LoVo (cell line): ENCODE results near the gene LRRN4CL.
"Not testable (repeated sequence)": the region's sequence is repeated elsewhere in the genome, so short reads cannot be mapped to it uniquely, and the experiment has no call there.

Source experiments
- DNase-seq: peaks from one replicate; pipeline ENCODE4 v3.0.0-alpha.2; 2016; ENCODE audit warnings: low spot score

LRRN4CL gene

DNA sequence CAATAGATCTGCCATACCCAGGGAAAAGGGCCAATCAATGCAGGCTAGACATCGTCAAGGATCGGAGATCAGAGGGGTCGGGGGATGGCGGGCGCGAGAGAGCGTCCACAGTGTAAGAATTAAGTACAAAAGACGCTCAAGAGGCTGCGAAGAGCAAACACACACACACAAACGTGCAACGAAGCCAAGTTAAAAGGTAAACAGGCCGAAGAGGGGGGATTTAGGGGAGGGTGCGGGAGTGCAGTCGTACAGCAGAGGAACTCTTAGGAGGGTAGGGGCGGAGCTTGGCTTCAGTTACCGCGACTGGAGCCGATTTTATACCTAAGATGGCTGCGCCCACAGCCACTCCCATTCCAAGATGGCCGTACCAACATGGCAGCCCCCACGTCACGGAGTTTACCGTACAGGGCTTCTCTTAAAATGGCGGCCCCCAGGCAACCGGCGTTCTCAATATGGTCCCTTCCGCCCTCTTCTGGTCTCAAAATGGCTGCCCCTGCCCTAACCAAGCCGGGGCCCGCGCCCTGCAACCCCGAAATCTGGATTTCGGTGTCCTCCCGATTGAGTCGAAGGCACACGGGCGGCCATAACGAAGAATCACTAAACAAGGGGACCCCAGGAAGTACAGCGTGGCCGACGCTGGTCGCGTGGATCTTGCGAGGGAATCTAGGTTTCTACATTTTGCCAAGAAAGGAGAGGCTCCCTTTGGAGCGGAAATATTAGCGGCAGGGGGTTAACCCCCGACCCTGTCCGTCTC, 20.1 kb upstream of the LRRN4CL start:
- DNase-seq = peak; percentile 96

DNA sequence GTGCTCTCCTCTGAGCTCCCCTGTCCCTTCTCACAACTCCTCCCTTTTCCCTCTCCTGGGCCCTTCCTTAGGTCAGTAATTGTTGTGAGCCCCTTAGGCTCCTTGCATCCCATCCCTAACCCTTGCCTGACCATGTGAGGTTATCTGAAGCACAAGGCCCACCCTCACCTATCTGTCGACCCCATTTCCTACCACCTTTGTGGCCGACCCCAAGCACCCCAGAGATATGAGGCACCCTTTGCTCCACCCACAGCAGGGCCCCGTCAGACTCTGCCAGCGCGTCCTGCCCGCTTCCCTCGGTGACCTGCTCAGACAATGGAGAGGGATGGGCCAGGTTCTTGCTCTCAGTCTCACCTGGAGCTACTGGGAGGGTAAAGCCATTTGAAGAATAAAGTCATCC, 19.5 kb upstream of the LRRN4CL start:
- DNase-seq = peak; percentile 13

DNA sequence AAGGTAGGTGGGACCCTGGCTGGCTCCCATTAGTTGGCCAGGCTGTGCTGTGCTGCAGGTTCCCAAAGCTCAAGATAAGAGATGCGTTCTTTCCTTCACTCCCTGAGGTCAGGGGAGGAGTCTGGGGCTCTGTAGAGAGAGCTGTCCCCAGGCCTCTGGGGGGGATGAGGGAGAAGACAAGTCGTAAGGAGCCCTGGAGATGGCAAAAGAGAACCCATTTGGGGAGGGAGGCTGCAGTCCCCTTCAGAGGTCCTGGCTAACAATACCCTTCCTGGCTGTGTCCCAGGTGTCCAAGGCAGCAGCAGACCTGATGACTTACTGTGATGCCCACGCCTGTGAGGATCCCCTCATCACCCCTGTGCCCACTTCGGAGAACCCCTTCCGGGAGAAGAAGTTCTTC, 19.1 kb upstream of the LRRN4CL start:
- DNase-seq = no peak

DNA sequence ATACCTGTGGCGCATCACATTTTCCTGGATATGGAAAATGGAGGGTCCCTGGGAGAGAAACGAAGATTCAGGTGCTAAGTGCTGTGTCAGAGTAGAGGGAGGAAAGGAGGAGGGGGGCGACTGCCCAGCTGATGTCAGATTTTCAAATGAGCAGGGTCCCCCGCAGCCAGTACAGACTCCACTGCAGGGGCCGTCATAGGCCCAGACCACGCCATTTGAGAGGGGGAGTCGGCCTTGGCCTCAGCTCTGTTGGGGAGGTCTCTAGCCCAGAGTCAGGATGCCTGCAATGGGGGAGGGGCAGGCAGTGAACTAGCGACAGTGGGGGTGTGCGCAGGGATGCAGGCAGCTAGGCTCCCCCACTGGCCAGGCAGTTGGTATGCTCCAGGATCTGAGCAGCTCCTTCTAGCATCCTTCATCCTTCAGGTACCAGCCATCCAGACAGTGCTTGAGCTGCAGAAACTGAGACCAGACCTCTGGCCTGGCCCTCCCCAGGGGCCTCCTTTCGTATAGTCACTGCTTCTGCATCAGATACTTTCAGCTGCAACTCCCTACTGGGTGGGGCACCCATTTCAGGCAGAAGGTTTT, 18.0 kb upstream of the LRRN4CL start, which contains the start of the genes BSCL2 and GNG3:
BSCL2 (minus strand) TSS at position 148 of the 585 bp plus-strand sequence. CDS start 229 bp downstream, outside the sequence.
GNG3 (plus strand) TSS at position 400 of the 585 bp plus-strand sequence. CDS start 620 bp downstream, outside the sequence.
- DNase-seq = no peak

DNA sequence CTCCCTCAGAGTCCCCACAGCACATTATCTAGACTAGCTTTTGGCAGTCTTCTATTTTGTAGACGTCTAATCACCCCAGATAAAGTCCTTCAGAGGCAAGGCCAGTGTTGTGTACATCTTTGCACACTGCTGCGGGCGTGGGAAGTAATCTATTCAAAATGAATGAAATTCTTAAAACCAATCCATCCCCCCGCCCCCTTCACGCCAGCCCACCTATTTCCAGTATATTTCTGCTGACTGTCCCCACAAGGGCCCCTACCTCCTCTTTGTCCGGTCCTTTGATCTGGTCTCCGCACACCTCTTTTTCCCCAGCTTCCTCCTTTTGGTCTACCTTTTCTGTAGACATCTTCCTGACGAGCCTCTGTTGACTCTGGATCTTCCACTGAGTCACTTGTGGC, 17.5 kb upstream of the LRRN4CL start:
- DNase-seq = no peak

DNA sequence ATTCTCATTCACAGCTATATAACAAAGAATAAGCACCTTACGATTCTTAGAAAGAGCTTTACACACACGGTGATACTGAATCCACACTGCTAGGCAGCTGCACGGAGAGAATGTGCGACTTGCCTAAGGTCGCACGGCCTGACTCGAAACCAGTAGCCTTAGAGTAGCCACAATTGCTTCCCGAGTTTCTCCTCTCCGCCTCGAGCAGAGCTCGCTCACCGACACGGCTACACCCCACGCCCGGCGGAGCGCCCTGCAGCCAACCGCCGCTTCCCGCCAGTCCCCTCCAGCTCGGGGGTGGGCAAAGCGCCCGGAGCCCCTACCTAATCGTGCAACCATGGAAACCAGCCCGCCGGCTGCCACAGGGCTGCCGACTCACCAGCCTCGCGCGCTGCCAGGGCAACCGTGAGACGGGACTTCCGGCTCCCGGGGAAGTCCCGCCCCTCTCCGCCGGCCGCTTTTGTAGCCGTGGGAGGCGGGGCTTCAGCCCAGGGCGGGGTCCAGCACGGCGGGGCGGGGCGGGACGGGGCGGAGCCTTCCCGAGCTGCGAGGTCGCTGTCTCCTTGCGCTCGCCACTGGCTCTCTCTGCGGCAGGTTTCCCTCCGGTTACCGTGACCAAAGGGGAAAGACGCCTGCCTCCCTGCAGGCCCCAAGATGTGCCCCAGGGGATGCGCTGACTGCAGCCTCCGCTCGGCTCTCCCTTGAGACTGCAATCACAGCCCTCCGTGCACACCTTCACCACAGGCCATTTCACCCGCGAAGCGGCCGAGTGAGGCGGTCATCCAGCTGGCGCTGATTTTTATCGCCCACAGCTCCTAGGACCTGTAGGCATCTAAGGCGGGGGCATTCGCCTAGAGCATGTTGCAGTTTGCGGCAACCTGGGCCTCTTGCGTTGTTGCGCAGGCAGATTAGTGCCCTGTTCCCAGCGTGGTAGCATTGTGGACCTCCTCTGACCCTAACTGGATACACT, 16.8 kb upstream of the LRRN4CL start:
- peak; percentile 94 for DNase-seq

DNA sequence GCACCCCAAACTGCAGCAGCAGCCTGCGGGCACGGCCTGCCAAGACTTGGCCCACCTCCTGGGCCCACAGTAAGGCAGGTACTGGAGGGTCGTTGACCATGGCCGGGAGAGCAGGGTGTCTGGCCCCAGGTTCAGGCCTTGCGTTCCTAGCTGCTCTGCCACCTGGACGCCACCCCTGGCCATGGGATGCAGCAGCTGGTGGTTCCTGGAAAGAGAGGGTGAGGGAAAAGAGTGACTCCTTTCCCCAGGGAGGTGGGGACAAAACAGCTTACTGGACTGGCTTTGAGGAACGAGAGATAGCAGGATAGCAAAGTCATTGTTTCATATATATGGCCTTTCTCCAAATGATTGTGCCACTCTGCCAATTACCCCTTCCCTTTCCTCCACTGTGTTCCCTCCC, 16.1 kb upstream of the LRRN4CL start:
- no peak for DNase-seq

DNA sequence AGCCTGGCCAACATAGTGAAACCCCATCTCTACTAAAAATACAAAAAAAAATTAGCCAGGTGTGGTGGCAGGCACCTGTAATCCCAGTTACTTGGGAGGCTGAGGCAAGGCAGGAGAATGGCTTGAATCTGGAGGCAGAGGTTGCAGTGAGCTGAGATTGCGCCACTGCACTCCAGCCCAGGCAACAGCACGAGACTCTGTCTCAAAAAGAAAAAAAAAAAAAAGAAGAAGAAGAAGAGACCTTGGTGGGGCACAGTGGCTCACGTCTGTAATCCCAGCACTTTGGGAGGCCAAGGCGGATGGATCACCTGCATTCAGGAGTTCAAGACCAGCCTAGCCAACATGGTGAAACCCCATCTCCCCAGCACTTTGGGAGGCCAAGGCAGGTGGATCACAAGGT, 14.6 kb upstream of the LRRN4CL start:
- DNase-seq = not testable (repeated sequence)

DNA sequence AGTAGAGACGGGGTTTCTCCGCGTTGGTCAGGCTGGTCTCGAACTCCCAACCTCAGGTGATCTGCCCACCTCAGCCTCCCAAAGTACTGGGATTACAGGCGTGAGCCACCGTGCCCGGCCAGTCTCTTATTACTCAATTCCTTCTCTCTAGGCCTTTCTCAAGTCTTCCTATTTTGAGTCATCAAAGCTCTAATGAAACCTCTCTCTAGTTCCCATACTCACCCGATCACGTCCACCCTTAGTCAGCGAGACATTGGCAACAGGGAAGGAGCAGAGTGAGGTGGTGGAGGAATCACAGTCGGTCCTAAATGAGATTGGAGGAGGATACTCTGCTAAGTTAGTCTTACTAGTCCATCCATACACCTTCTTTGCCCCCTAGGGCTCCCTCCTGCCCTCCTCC, 12.9 kb upstream of the LRRN4CL start:
- DNase-seq = no peak

DNA sequence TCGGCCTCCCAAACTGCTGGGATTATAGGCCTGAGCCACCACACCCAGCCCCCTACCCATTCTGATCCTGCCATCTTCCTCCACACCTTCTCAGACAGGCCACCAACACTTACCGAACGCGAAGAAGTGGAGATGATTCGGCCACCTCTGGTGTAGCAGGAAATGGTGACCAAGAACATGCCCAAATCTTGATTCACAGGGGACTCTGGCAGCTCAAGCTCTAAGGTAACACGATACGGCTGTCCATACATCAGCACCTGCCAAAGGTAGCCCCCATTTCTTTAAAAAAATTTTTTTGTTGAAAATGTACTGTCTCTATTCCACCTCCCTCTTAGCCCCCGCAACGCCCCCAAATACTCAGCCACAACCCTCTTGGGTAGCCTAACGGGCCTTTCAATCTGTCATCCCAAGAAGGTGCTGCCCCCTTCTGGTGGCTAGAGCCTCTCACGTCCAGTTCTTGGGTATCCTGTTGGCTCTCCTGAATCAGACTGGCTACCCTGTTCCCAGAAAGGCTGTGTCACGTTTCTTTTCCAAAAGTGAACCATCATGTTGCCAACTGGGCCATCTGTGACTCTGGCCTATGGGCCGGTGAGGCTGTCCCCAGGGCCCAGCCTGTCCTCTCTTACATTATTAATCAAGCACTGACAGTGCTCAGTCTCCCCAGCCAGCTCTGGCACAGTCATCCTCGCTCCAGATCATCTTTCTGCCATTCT, 5.3 kb upstream of the LRRN4CL start:
- peak; percentile 55 for DNase-seq

DNA sequence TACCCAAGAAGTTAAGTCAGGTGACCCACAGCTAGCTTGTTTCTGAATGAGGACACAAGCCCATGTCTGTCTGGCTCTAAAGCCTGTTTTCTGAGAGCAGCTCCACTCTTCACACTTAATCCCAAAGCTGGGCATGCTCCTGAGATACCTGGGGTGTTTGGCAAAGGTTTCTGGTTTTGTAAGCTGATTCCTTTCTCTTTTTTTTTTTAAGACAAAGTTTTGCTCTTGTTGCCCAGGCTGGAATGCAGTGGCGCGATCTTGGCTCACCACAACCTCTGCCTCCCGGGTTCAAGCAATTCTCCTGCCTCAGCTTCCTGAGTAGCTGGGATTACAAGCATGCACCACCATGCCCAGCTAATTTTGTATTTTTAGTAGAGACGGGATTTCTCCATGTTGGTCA, 4.3 kb upstream of the LRRN4CL start:
- not testable (repeated sequence) for DNase-seq

DNA sequence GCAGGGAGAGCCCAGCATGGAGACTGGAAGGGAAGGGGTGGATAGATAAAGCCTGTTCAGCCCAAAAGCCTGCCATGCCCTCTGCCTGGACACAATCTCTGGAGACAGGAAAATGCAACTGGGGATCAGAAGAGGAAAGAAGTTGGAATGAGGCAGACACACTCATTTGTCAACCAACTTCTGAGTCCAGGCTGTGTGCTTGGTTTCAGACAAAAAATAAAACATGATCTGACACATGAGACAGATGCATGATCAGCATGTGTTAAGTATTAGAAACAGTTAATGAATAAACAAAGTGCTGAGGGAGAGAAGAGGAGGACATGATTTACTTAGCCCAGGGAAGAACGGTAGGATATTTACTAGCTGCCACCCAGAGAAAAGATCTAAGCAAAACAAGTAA, 839 bp downstream of the LRRN4CL start:
- DNase-seq = no peak

DNA sequence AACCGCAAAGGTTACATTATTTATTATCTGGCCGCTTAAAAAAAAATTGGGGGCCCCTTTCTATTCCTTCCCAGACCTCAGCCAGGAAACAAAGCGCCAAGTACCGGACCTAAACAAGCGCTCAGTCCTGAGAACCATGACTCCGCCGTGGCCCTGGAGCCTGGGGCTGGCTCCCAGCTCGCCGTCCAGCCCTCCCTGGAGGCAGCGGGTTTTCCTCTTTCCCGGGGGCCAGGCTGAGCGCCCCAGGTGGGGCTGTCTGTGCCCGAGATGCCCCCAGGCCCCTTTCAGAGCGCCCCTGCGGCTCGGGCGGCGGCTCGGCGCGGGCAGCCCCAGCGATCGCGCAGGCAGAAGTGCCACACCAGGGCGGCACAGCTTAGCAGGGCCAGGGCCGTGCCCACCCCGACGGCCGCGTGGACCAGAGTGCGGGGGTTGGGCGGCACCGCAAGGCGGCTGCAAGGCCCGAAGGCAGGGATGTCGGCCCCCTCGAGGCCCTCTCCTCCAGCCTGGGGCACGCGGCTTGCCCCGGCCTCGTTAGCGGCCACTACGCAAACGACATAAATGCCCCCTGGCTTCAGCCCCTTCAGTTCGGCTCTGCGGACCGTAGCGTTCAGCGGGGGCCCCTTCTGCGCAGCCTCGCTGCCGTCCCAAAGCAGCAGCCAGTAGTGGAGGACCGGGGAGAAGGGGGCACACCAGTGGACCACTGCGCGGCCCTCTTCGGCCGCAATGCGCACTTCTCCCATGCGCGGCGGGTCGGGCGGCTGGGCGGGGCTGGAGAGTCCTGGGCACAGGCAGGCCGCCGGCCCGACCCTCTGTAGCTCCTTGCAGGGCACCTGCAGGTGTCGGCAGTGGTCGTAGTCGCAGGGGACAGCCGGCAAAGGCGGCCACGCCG, 1.6 kb downstream of the LRRN4CL start:
- no peak for DNase-seq

DNA sequence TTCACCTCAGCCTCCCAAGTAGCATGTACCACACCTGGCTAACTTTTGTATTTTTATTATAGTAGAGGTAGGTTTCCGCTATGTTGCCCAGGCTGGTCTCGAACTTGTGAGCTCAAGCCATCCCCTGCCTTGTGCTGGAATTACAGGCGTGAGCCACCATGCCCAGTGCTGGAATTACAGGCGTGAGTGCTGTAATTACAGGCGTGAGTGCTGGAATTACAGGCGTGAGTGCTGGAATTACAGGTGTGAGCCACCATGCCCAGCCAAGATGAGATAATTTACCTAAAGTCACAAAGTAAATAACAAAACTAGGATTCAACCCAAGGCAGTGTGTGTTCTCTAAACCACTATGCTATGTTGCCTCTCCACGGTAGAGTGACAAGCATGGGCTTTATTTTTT, 6.8 kb downstream of the LRRN4CL start:
- DNase-seq = no peak

DNA sequence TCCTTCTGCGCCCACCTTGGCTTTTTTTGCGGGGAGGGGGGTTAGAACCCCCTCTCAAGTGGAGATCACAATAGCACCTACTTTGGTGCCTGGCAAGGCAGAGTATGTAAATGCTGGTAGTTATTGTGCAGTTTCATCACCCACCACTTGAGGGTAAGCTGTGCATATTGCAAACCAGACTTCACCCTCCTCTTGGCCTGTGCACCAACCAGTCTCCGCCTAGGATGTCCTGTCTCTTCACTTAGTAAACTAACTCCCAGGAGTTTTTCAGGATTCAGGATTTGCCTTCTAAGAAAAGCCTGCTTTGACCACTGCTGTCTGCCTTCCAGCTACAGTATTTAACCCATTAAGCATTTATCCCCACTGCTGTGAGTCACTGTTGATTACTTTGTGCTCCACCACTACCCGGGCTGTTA, 8.5 kb downstream of the LRRN4CL start:
- peak; percentile 64 for DNase-seq

DNA sequence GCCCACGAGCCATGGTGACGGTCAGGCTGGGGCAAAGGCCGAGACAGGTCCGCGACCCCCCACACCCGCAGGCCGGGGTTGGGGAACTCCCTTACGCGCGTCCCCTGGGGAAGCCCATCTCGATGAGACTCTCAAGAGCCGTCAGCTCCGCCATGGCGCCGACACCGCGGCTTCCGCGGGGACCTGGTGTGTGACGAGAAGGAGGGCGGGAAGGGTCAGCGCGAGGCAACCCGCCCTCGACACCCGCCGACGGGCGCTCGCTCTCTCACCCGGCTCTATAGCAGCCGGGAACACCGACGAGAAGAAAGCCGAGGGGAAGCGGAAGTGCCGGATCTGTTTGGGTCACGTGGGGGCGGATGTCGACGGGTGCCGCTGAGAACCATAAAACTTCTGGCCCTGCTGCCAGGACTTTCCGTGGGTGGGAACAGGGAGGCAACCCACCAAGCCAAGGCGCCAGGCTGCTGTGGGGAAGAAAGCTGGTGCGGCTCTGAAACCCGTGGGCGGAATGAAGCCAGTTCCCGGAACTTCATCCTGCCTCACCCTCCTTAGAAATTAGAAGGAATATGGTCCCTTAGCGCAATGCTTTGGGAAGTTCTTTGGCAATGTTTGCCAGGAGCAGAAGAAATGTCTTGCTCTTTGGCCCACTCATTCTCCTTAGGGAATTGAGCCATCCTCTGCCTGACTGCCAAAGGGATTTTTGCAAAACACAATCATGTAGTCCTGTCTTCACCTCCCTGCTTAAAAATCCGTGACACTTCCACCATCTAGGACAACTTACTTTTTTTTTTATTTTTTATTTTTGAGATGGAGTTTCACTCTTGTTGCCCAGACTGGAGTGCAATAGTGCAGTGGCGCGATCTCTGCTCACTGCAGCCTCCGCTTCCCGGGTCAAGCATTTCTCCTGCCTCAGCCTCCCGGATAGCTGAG, 10.3 kb downstream of the LRRN4CL start, which contains the start of gene UBXN1:
UBXN1 (minus strand) TSS at position 304 of the 927 bp plus-strand sequence; CDS start at position 154, 150 bp downstream.
- DNase-seq = peak; percentile 87

DNA sequence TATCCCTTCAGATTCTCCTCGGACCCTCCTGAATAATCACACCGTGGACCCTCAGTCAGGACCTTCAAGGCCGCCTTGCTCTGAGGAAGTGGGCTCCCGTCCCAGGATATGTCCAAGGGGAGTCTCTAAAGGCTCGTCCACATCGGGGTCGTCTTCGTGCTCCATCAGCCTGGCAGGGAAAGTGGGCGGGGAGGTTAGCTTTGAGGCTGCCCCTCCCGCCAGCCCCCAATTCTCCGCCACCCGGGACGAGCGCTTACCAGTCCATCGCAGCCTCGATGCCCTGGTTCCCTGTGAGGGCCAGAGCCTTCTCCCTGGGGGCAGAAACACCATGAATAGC, 10.9 kb downstream of the LRRN4CL start:
- no peak for DNase-seq

DNA sequence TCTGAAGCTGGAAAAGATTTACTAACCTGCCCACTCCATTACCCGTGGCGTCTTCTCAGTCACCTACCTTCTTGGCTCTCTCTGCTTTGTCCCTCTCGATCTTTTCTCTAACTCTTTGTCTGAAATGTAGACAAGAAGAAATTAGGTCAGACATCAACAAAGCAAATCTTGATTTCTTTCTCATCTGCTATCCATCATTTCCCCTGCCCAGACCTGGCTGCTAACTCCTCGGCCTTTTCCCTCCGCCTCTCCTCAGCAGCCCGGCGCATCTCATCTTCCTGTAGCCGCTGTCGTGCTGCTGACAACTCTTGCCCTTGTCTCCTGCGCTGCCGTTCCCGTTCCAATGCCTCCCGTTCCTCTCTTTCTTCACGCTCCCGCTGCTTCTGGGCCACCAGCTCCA, 11.6 kb downstream of the LRRN4CL start:
- DNase-seq = no peak

DNA sequence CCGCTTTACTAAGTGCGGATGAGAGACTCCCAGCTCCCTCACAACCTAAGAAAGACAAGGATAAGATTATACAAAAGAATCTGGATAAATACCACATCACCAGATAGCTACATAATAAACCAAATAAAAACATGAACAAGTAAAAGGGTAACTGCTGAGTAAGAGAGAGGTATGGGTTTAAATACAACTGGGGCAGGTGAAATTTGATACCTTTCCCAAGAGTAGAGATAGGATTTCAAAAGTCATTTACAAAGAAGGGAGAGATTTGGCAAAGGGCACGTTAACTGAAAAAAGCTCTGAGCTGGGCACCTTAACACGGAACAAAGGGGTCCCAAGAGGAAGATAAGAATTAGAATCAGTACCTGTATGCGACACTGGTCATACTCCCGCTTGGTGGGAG, 12.2 kb downstream of the LRRN4CL start:
- DNase-seq = no peak

DNA sequence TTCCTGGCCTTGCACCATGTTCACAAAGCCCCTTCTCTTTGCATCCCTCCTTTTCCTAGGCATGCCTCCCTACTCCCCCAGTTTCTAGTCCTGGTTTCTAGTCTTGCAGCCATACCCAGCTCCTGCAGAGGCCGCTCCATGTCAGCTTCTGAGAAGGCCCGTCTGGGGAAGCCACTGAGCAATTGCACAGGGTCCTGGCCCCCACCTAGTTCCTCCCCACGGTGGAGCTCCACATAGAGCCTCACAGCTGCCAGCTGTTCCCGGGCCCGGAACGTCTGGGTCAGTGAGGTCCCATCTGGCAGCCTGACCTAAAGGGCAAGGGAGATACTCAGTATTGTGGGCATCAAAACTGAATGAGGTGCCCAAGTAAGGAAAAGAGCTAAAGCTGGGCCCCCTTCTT, 12.6 kb downstream of the LRRN4CL start:
- DNase-seq = no peak
